H7 (cell line): Measurements from ENCODE around the gene WDCP. TPM values are rescaled to one million over a fixed set of nuclear protein-coding genes. Genes with fewer than 3 reads are reported as not detected.
A peak's percentile ranks its signal among the peaks of the same experiment; 100 is the strongest.
"Not testable (repeated sequence)": the region's sequence is repeated elsewhere in the genome, so short reads cannot be mapped to it uniquely, and the experiment has no call there.

Source experiments
- DNase-seq: peaks from one replicate; pipeline ENCODE4 v3.0.0; 2012
- H3K27me3 ChIP-seq: 2 replicates; pipeline ENCODE4 v1.6.0; 2011; ENCODE audit warnings: mild to moderate bottlenecking, low read length; ENCODE audit not compliant: control insufficient read depth, insufficient read depth
- H3K36me3 ChIP-seq: replicated peaks from 2 replicates; pipeline ENCODE4 v1.5.1; 2011; ENCODE audit warnings: low read length; ENCODE audit not compliant: control insufficient read depth, insufficient read depth
- H3K4me3 ChIP-seq: 2 replicates; pipeline ENCODE4 v1.5.1; 2011; ENCODE audit warnings: low read depth, mild to moderate bottlenecking, control low read depth, low read length, moderate library complexity; ENCODE audit not compliant: insufficient read depth
- total RNA-seq: library from RNA; depleted of rRNA; stranded (reverse); fragments of >200 nt; shearing (Covaris generic); gene quantifications from 2 replicates; pipeline ENCODE4 v1.2.3, GENCODE V29; 2014

Gene WDCP
- total RNA-seq, 1 experiment from 2014 or later = 21.8 TPM

- Histone ChIP-seq H3K36me3 (no peaks in the 10 kb centered on the region; the same call in 1 of the 2 replicates), H3K27me3 (peaks cover 10% of the 10 kb centered on the region; the same call in 1 of the 2 replicates), H3K4me3 (peak overlapping the region; percentile 86)
- DNase-seq = no peak
These were observed 1.7 kb upstream of the WDCP start for GRCh38 chr2:24048769-24049484.

DNA sequence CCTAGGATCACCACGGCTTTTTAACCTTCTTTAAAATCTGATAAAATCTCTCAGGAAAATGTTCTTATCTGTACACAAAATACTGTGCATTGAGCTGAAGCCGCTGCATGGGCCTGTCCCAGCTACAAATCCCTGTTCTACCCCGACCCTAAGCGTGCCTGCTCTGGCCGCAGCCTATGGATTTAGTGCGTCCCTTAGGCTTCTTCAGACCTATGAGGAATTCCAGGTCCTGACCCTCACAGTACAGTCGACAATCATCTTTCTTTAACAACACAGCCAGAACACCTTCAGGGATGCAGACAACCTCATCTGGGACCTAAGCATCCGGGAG lies 477 bp upstream of the WDCP start:
- Histone ChIP-seq H3K36me3 (no peaks in the 10 kb centered on the region), H3K4me3 (0 out of 2 replicates have a peak overlapping the region, but pooled peaks have one; percentile 5), H3K27me3 (peaks cover 10% of the 10 kb centered on the region; the same call in 1 of the 2 replicates)
- DNase-seq = no peak

DNA sequence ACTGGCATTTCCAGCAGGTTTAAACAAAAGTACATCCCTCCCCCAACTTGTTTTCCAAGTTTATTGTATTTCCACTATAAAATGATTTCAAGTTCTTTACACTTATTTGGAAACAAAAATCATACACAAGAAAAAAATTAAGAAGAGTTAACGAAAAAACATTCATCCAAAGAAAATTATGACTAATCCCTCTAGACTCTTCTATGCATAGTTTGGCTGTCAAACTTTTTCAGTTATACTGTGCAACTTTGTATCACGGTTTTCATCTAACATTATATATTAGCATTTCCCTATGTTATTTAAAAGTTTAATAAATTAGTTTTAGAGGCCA lies 627 bp downstream of the WDCP start:
- H3K36me3 ChIP-seq = no peaks in the 10 kb centered on the region
- H3K27me3 ChIP-seq = peaks cover 10% of the 10 kb centered on the region; the same call in 1 of the 2 replicates
- H3K4me3 ChIP-seq = peak overlapping the region; percentile 64
- no peak for DNase-seq

DNA sequence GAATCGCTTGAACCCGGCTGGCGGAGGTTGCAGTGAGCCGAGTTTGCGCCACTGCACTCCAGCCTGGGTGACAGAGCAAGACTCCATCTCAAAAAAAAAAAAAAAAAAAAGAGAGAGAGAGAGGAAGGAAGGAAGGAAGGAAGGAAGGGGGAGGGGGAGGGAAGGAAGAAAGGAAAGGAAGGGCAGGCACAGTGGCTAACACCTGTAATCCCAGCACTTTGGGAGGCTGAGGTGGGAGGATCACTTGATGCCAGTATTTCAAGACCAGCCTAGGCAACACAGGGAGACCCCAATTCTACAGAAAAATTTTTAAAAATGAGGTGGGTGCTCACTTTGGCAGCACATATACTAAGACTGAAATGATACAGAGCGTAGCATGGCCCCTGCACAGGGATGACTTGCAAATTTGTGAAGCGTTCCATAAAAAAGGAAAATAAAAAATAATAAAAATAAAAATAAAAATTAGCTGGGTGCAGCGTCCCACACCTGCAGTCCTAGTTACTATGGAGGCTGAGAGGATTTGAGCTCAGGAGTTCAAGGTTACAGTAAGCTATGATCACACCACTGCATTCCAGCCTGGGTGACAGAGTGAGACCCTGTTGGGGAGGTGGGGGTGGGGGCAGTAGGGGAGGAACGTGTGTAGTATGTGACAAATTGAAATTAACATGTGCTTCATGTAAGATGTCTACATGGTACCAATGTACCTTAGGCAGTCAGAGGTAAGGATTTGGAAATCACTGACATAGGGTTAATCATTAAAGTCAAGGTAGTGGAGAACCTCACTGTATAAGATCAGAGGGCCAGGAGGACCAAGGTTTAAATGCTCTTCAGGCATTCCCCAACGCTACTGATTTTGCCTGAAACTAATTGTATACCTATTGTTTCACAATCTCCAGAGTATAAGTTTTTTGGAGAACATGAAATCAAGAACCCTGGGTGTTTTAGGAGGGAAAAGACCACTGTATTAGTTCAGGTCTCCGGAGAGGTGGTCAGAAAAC lies 1.4 kb downstream of the WDCP start:
- Histone ChIP-seq H3K4me3 (no peak overlapping the region), H3K36me3 (no peaks in the 10 kb centered on the region), H3K27me3 (peaks cover 10% of the 10 kb centered on the region; the same call in 1 of the 2 replicates)
- no peak for DNase-seq

- not testable (repeated sequence) for H3K4me3 ChIP-seq, H3K36me3 ChIP-seq, H3K27me3 ChIP-seq, DNase-seq
These were observed 4.1 kb downstream of the WDCP start for GRCh38 chr2:24043133-24043532.

GRCh38 chr2:24040511-24040910 lies 6.7 kb downstream of the WDCP start:
- Histone ChIP-seq H3K4me3 (no peak overlapping the region), H3K36me3 (peaks cover 10% of the 10 kb centered on the region), H3K27me3 (no peaks in the 10 kb centered on the region)
- no peak for DNase-seq

DNA sequence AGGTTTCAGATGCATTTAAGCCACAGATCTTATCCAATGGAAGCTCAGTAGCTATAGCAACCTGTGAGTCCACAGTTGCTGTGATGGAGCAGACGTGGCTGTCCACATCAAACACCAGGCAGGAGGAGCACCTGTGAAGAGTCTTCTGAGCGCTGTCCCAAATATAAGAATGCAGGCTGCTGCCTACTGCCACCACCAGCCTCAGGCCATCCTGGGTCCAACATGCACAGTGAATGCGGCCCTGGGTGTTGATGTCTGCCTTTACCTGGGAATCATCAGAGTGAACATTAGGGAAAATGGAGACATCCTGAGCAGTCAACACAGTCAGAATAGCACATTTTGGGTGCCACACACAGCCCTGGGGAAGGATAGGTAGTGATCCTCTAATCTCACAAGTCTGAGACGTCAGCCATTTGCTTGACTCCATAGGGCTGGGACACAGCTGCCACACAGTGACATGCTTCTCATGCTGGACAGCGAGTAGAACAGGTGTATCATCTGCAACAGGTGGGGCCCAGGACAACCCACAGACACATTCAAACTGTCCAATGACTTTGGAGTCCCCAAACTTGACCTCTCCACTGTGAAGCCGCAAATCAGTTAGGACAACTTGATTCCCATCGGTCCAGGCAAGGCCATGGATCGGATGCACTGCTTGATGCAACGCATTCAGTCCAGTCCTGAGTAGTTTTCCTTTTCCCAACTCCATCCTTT lies 8.2 kb downstream of the WDCP start:
- Histone ChIP-seq H3K27me3 (no peaks in the 10 kb centered on the region), H3K36me3 (peaks cover 10% of the 10 kb centered on the region), H3K4me3 (no peak overlapping the region)
- no peak for DNase-seq

DNA sequence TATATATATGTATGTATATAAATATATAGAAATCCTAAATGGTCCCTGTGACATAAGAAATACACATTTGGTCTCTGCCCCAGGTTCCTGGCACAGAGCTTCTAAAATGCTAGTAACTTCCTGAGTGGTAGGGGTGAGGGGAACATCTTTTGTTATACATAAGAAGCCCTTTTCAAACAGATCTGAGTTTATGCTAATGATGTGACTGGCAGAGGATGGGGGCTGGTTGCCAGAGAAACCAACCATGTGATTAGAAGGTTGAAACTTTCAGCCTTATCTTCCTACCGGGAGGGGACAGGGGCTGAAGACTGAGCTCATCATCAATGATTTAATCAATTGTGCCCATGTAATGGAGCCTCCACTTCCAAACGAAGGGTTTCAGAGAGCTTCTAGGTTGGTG lies 21.0 kb downstream of the WDCP start:
- Histone ChIP-seq H3K27me3 (no peaks in the 10 kb centered on the region), H3K36me3 (peaks cover 20% of the 10 kb centered on the region), H3K4me3 (no peak overlapping the region)
- peak; percentile 72 for DNase-seq

GRCh38 chr2:24024996-24025663 lies 22.1 kb downstream of the WDCP start:
- H3K27me3 ChIP-seq = no peaks in the 10 kb centered on the region
- DNase-seq = no peak
- peaks cover 12% of the 10 kb centered on the region for H3K36me3 ChIP-seq
- no peak overlapping the region for H3K4me3 ChIP-seq

DNA sequence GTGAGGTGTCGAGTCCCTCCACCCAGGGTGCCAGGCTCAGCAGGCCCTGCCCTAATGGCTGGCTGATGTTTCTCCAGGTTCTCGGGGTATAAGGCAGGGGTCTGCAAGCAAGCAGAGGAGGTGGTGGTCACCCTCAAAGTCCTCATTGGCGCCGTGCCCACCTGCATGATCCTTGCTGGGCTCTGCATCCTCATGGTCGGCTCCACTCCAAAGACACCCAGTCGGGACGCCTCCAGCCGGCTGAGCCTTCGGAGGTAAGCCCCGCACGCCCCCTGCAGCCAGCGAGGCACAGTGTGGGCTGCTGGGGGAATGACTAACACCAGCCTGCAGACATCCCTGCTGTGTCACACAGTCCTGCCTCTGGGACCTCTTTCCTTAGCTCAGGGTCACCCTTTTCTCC lies 23.2 kb downstream of the WDCP start:
- H3K4me3 ChIP-seq = no peak overlapping the region
- H3K27me3 ChIP-seq = no peaks in the 10 kb centered on the region
- H3K36me3 ChIP-seq = peaks cover 7% of the 10 kb centered on the region
- DNase-seq = peak; percentile 66

GRCh38 chr2:24022975-24023575 lies 24.1 kb downstream of the WDCP start:
- no peak for DNase-seq
- Histone ChIP-seq H3K4me3 (no peak overlapping the region), H3K36me3 (peaks cover 7% of the 10 kb centered on the region), H3K27me3 (no peaks in the 10 kb centered on the region)

DNA sequence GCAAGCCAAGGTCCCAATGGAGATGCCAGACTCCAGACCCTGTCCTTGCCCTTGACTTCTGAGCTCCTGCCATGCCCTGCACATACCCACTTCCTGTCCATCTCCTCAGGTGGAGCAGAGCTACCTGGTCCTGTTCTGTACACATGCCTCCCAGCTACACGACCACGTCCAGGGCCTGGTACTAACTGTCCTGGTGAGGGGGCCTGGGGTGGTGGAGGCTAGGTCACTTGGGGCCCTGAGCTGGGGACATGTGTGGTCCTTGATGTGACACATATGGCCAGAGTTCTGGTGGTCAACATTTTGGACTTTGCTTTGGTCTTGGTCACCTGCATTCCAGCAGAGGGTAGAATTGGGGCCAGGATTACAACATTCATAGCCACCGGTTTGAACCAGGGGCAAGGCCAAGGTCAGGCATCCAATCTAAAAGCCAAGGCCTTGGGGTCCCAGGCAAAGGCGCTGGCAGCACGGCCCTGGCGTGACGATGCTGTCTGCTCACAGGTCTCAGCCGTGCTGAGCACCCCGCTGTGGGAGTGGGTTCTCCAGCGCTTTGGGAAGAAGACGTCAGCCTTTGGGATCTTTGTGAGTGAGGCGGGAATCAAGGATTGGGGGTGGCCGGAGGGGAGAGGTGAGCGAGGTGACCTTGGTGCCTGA lies 24.7 kb downstream of the WDCP start:
- DNase-seq = no peak
- H3K4me3 ChIP-seq = no peak overlapping the region
- no peaks in the 10 kb centered on the region for H3K27me3 ChIP-seq
- peaks cover 7% of the 10 kb centered on the region for H3K36me3 ChIP-seq

DNA sequence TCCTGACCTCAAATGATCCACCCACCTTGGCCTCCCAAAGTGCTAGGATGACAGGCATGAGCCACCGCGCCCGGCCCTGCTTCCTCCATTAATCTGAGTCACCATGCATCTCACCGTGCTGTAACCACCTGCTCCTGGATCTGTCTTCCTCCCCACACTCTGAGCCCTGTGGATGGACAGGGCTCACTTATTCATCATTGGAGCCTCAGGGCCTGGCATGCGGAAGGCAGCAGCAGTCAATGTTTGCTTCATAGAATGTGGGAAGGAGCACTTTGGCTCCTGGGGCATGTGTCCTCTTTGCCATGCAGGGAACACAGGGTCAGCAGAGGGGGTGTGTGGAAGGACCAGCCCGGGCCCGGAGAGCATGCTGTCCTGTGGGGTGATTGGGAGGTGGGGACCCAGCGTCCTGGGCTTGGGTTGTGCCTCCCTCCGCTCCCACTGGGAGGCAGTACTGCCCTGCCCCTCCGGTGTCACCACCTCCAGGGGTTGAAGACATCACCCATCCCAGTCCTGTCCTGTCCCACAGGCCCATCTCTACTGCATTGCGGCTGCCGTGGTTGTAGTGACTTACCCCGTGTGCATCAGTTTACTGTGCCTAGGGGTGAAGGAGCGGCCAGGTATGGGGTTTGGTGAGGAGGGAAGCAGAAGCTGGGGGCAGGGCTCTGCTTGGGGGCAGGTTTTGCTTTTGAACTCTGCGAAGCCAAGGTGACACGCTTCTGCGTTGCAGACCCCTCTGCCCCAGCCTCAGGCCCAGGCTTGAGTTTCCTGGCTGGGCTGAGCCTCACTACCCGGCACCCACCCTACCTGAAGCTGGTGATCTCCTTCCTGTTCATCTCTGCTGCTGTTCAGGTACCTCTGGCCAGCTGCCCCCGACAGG lies 25.8 kb downstream of the WDCP start:
- DNase-seq = peak; percentile 92

More for the DNA sequence above, 25.8 kb downstream of the WDCP start:
- no peak overlapping the region for H3K4me3 ChIP-seq
- no peaks in the 10 kb centered on the region for H3K27me3 ChIP-seq
- H3K36me3 ChIP-seq = peaks cover 7% of the 10 kb centered on the region
